K562 (cell line): ENCODE data around the gene CFHR2. TPM values are rescaled to one million over a fixed set of nuclear protein-coding genes. Genes with fewer than 3 reads are reported as not detected.

Experiments
- ATAC-seq: fragments of 200-7000 bp; cut with Tn5 transposase; 3 replicates; pipeline ENCODE4 v1.9.1; 2020; ENCODE audit warnings: moderate library complexity
- BruUV-seq: library from RNA; stranded (reverse); fragments of 400-500 nt; replicated peaks from 2 replicates; lab custom pipeline; 2021; lab: Mats Ljungman, UMichigan
- CTCF ChIA-PET: fragments of 300-600 bp; formaldehyde crosslinking; extraction: SDS; loops from one replicate; lab custom pipeline; 2021; ENCODE audit warnings: low intra/inter-chr PET ratio; lab: Yijun Ruan, JAX
- POLR2A ChIA-PET: fragments of 300-600, 350-650 bp; sonication (Branson Sonifier 250); formaldehyde crosslinking; extraction: SDS; loops from one replicate; lab custom pipeline; 2021; ENCODE audit warnings: antibody characterized with exemption, inconsistent platforms; lab: Yijun Ruan, JAX
- DNase-seq, 4 experiments: peaks; one replicate each; pipeline versions ENCODE4 v3.0.0 to v3.0.0-alpha.2; 2011 to 2018; ENCODE audit warnings: low spot score in 3 of 4, mixed read lengths in 3 of 4; ENCODE audit errors: extremely low read depth in 1 of 4
- FAIRE-seq: peaks from 2 replicates; lab custom pipeline; 2011; peaks lifted over from hg19 to GRCh38; lab: Jason Lieb, UNC
- H2AFZ ChIP-seq: 2 replicates; pipeline ENCODE4 v1.6.0; 2011; ENCODE audit warnings: low read depth, low read length, control low read depth, inconsistent platforms
- H3K27ac ChIP-seq: fragments of 200-600 bp; 3 replicates; pipeline ENCODE4 v1.8.0; 2011; ENCODE audit warnings: low read depth, mild to moderate bottlenecking, control low read depth, inconsistent platforms, low read length, moderate library complexity, mixed read lengths; ENCODE audit errors: extremely low read depth
- H3K27me3 ChIP-seq, 2 experiments: fragments of 300-600 bp in 1 of 2; 2 replicates in 1 of 2; 3 replicates in 1 of 2; pipeline versions ENCODE4 v1.6.0 to v1.8.0; 2011; ENCODE audit warnings: inconsistent platforms in 2 of 2, low read length in 2 of 2, mild to moderate bottlenecking in 1 of 2, mixed read lengths in 1 of 2, moderate library complexity in 1 of 2; ENCODE audit not compliant: control insufficient read depth in 2 of 2, insufficient read depth in 2 of 2
- H3K36me3 ChIP-seq: fragments of 300-600 bp; 3 replicates; pipeline ENCODE4 v1.8.0; 2011; ENCODE audit warnings: mild to moderate bottlenecking, low read length, inconsistent platforms; ENCODE audit not compliant: control insufficient read depth, insufficient read depth
- H3K4me1 ChIP-seq, 2 experiments: fragments of 200-600 bp in 1 of 2; replicated peaks in 1 of 2; 2 replicates in 1 of 2; 3 replicates in 1 of 2; pipeline versions ENCODE4 v1.5.1 to v1.8.0; 2011; ENCODE audit warnings: inconsistent platforms in 2 of 2, low read length in 2 of 2, mild to moderate bottlenecking in 1 of 2, mixed read lengths in 1 of 2, moderate library complexity in 1 of 2; ENCODE audit not compliant: control insufficient read depth in 2 of 2, insufficient read depth in 2 of 2
- H3K4me2 ChIP-seq: 2 replicates; pipeline ENCODE4 v1.6.1; 2011; ENCODE audit warnings: low read length, control low read depth, inconsistent platforms, mixed read lengths; ENCODE audit not compliant: insufficient read depth
- H3K4me3 ChIP-seq: fragments of 200-600 bp; sonication (generic), shearing (Covaris generic); 2 replicates; pipeline ENCODE4 v1.5.1; 2016; ENCODE audit warnings: control low read depth, inconsistent platforms
- H3K79me2 ChIP-seq: fragments of 200-600 bp; 3 replicates; pipeline ENCODE4 v1.8.0; 2011; ENCODE audit warnings: low read length, inconsistent platforms; ENCODE audit not compliant: control insufficient read depth, insufficient read depth
- H3K9ac ChIP-seq, 2 experiments: 2 replicates each; pipeline versions ENCODE4 v1.6.0 to v1.6.1; 2011; ENCODE audit warnings: low read depth in 2 of 2, low read length in 2 of 2, control low read depth in 1 of 2, inconsistent platforms in 1 of 2, mild to moderate bottlenecking in 1 of 2, mixed read lengths in 1 of 2; ENCODE audit not compliant: insufficient read depth in 1 of 2
- H3K9me1 ChIP-seq: one replicate; pipeline ENCODE4 v1.6.0; 2011; ENCODE audit warnings: inconsistent platforms, mild to moderate bottlenecking, low read length, moderate library complexity; ENCODE audit not compliant: control insufficient read depth, insufficient read depth
- H3K9me3 ChIP-seq: replicated peaks from 2 replicates; pipeline ENCODE4 v1.5.1; 2011; ENCODE audit warnings: low read depth, low read length, inconsistent platforms; ENCODE audit not compliant: control insufficient read depth, insufficient read depth
- H4K20me1 ChIP-seq: replicated peaks from 2 replicates; pipeline ENCODE4 v1.6.1; 2011; ENCODE audit warnings: low read length, inconsistent platforms, mixed read lengths; ENCODE audit not compliant: control insufficient read depth, insufficient read depth
- NFATC3 ChIP-seq: fragments of 450-650 bp; IDR thresholded peaks from 2 replicates; pipeline ENCODE4 v1.6.1; 2017; ENCODE audit warnings: mild to moderate bottlenecking
- STAT5A ChIP-seq: IDR thresholded peaks from 2 replicates; pipeline ENCODE4 v1.6.1; 2012; ENCODE audit warnings: low read length, inconsistent platforms, borderline replicate concordance
- STAT6 ChIP-seq: sonication (generic); formaldehyde crosslinking; IDR thresholded peaks from 2 replicates; pipeline ENCODE4 v1.8.1; 2023; ENCODE audit warnings: mild to moderate bottlenecking, missing genetic modification reagents
- ZNF609 ChIP-seq: sonication (generic); formaldehyde crosslinking; IDR thresholded peaks from 2 replicates; pipeline ENCODE4 v1.8.1; 2023; ENCODE audit warnings: missing genetic modification reagents, mild to moderate bottlenecking, borderline replicate concordance
- WGBS: fragments of 100-300 bp; shearing (Covaris generic); methylation state at CpG from one replicate; pipeline ENCODE4 v1.1.6; 2016; ENCODE audit warnings: low coverage, mixed read lengths; ENCODE audit not compliant: insufficient coverage; ENCODE audit errors: missing lambda C conversion rate; 5-methylcytosine and 5-hydroxymethylcytosine counted together
- in situ Hi-C: fragments of 300-500 bp; cut with MboI; formaldehyde crosslinking; loops from 4 replicates; pipeline ENCODE4 v1.15.0; 2018; ENCODE audit warnings: inconsistent platforms, mixed read lengths
- intact Hi-C: fragments of 100-400 bp; cut with micrococcal nuclease; formaldehyde crosslinking; loops from 2 replicates; pipeline ENCODE4 v1.14.2; 2022
- polyA plus RNA-seq, 8 experiments: library from polyadenylated mRNA; depleted of rRNA in 4 of 8; stranded (reverse) in 5 of 8; unstranded in 3 of 8; fragments of >200 nt; fragmentation: Nextera tagmentation in 2 of 8; fragmentation: Illumina TruSeq in 1 of 8; extraction: Ambion mirVana in 2 of 8; extraction: Trizol in 1 of 8; gene quantifications; 2 replicates each; pipeline versions ENCODE4 v1.2.1 to v1.2.3, GENCODE V29; 2011 to 2014; ENCODE audit warnings: inconsistent platforms in 1 of 8, missing spikeins in 1 of 8
- total RNA-seq, 7 experiments: library from RNA; depleted of rRNA in 6 of 7; stranded (reverse); fragments of >200 nt in 6 of 7; fragmentation: Illumina TruSeq in 2 of 7; extraction: Trizol in 2 of 7; gene quantifications; 2 replicates each; pipeline versions ENCODE4 v1.2.1 to v1.2.3, GENCODE V29; 2011 to 2021; ENCODE audit warnings: low replicate concordance in 1 of 7

Gene CFHR2
- total and polyA plus RNA-seq, 9 of the 15 experiments (the other 6 are each of a cell fraction or from before 2014, with no cell fraction given): not detected

GRCh38 chr1:196902344-196902743, 41.2 kb upstream of the CFHR2 start:
- POLR2A ChIA-PET: no interaction called here
- Histone ChIP-seq H2AFZ (no peak overlapping the region), H3K27me3 (no peaks in the 10 kb centered on the region), H3K36me3 (no peaks in the 10 kb centered on the region), H4K20me1 (no peaks in the 10 kb centered on the region), H3K79me2 (no peaks in the 10 kb centered on the region), H3K27ac (no peak overlapping the region), H3K9ac (no peak overlapping the region), H3K4me1 (no peaks in the 10 kb centered on the region), H3K4me3 (no peak overlapping the region), H3K4me2 (no peak overlapping the region), H3K9me3 (no peaks in the 10 kb centered on the region), H3K9me1 (no peaks in the 10 kb centered on the region)
- FAIRE-seq (no peak), DNase-seq (no peak), ATAC-seq (peak; percentile 61; the same call in 2 of the 3 replicates)
- in situ Hi-C loops (no loop called here), intact Hi-C loops (no loop called here)
- no peak for TF ChIP-seq STAT5A
- TF ChIP-seq ZNF609 (CRISPR knock-in tag): no peak
- TF ChIP-seq NFATC3: no peak
- no peak for TF ChIP-seq STAT6 (CRISPR knock-in tag)
- CTCF ChIA-PET: no interaction called here
- 39% methylated on average over 2 of the region's 2 CpGs for WGBS
- no TSS peak for BruUV-seq
